Endothelial cell (in vitro differentiated cells): ENCODE data around the gene CDH3. TPM values are rescaled to one million over a fixed set of nuclear protein-coding genes. Genes with fewer than 3 reads are reported as not detected.

Source experiments
- DNase-seq: peaks from one replicate; pipeline ENCODE4 v3.0.0; 2021; ENCODE audit warnings: low spot score
- H3K27ac Mint-ChIP-seq: one replicate; pipeline ENCODE4 v1.8.0; 2021; ENCODE audit warnings: mixed read lengths, inconsistent platforms; ENCODE audit not compliant: unreplicated experiment
- H3K27me3 Mint-ChIP-seq: one replicate; pipeline ENCODE4 v1.8.0; 2021; ENCODE audit warnings: mild to moderate bottlenecking, moderate library complexity, mixed read lengths, inconsistent platforms; ENCODE audit not compliant: unreplicated experiment
- H3K36me3 Mint-ChIP-seq: one replicate; pipeline ENCODE4 v1.8.0; 2021; ENCODE audit warnings: mild to moderate bottlenecking, low read depth, mixed read lengths, inconsistent platforms; ENCODE audit not compliant: unreplicated experiment
- H3K4me1 Mint-ChIP-seq: one replicate; pipeline ENCODE4 v1.8.0; 2021; ENCODE audit warnings: mild to moderate bottlenecking, mixed read lengths, inconsistent platforms; ENCODE audit not compliant: unreplicated experiment
- H3K4me3 Mint-ChIP-seq: one replicate; pipeline ENCODE4 v1.8.0; 2021; ENCODE audit warnings: mild to moderate bottlenecking, mixed read lengths, inconsistent platforms; ENCODE audit not compliant: unreplicated experiment
- H3K9me3 Mint-ChIP-seq: one replicate; pipeline ENCODE4 v1.8.0; 2021; ENCODE audit warnings: mixed read lengths, inconsistent platforms; ENCODE audit not compliant: unreplicated experiment
- CTCF ChIP-seq: fragments of 200-600 bp; sonication (generic); IDR thresholded peaks from one replicate; pipeline ENCODE4 v1.5.0; 2021; ENCODE audit warnings: antibody characterized with exemption; ENCODE audit not compliant: unreplicated experiment
- total RNA-seq: library from RNA; stranded (reverse); fragmentation: NEBNext Ultra II Directional; extraction: Animal tissue kit (Norgen Biotek cat#: 25700); gene quantifications from one replicate; pipeline ENCODE4 v1.2.1, GENCODE V29; 2021; ENCODE audit not compliant: unreplicated experiment

Gene CDH3
- total RNA-seq, 1 donor from 2014 or later: 3.2 TPM

DNA sequence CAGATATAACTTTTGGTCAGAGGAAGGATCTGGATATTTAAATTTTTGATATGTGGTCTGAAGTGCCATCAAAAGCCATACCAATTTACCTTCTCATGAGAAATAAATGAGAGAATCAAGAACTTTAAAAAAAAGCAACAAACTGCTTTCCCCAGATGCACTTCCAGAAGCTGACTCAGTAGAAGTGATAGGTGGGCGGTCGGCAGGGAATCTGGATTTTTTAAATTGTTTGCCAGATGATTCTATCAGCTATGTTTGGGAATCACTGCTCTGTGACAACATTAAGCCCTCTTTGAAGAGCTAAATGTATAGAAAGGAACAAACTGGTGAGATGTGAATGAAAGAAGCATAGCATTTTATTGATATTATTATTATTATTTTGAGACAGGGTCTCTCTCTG lies 19.2 kb downstream of the CDH3 start:
- Mint-ChIP-seq H3K27ac (no peak overlapping the region), H3K36me3 (peaks cover 4% of the 10 kb centered on the region)

DNA sequence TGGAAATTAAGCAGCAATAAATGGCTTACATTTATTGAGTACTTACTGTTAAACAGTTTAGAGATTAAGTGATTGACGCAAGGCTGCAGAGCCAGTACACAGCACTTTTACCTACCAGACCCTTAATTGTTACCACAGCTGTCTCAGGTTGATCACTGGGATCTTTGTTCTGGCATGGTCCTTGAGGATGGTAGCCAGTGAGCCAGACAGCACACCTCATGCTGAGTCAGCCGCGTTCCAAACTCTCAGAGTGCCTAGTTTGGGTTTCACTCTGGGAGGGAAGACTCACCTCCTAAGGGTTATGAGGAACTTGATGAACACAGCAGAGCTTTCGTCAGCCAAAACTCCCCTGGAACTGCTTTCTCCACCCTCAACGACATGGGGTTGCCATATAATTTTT lies 20.4 kb downstream of the CDH3 start:
- no peak for DNase-seq
- no peak for TF ChIP-seq CTCF
- peaks cover 5% of the 10 kb centered on the region for H3K4me1 Mint-ChIP-seq
- H3K9me3 Mint-ChIP-seq: no peaks in the 10 kb centered on the region
- H3K27me3 Mint-ChIP-seq: no peaks in the 10 kb centered on the region
- no peak overlapping the region for H3K27ac Mint-ChIP-seq
- H3K36me3 Mint-ChIP-seq: peaks cover 4% of the 10 kb centered on the region
- H3K4me3 Mint-ChIP-seq: no peak overlapping the region

More for the DNA sequence above, 19.2 kb downstream of the CDH3 start:
- no peak for DNase-seq
- Mint-ChIP-seq H3K9me3 (no peaks in the 10 kb centered on the region), H3K4me1 (peaks cover 5% of the 10 kb centered on the region), H3K27me3 (no peaks in the 10 kb centered on the region), H3K4me3 (no peak overlapping the region)
- no peak for TF ChIP-seq CTCF

GRCh38 chr16:68668266-68668665 lies 23.2 kb downstream of the CDH3 start:
- no peak for TF ChIP-seq CTCF
- H3K4me1 Mint-ChIP-seq: peaks cover 5% of the 10 kb centered on the region
- no peaks in the 10 kb centered on the region for H3K27me3 Mint-ChIP-seq
- no peak overlapping the region for H3K4me3 Mint-ChIP-seq
- no peak overlapping the region for H3K27ac Mint-ChIP-seq
- no peaks in the 10 kb centered on the region for H3K9me3 Mint-ChIP-seq
- no peaks in the 10 kb centered on the region for H3K36me3 Mint-ChIP-seq
- DNase-seq: no peak

GRCh38 chr16:68676113-68676860 lies 31.2 kb downstream of the CDH3 start:
- Mint-ChIP-seq H3K4me3 (no peak overlapping the region), H3K36me3 (no peaks in the 10 kb centered on the region)

More at GRCh38 chr16:68676113-68676860, 31.2 kb downstream of the CDH3 start:
- no peak for DNase-seq
- H3K27ac Mint-ChIP-seq: no peak overlapping the region
- H3K27me3 Mint-ChIP-seq: no peaks in the 10 kb centered on the region
- no peaks in the 10 kb centered on the region for H3K4me1 Mint-ChIP-seq
- no peaks in the 10 kb centered on the region for H3K9me3 Mint-ChIP-seq
- TF ChIP-seq CTCF: no peak
